ENCODE data around the gene STEAP4.

- TF ChIP-seq CTCF (IDR thresholded peaks at IDR 0.05; ENCODE audit: low read depth, low read length, missing input control) = no peak
- TF ChIP-seq YY1 (IDR thresholded peaks at IDR 0.05) = no peak
- peak; percentile 10 for TF ChIP-seq MAX (IDR thresholded peaks at IDR 0.05)
- no peak for TF ChIP-seq RAD21 (IDR thresholded peaks at IDR 0.05)
- no peak for TF ChIP-seq TAF1 (conservative IDR thresholded peaks at IDR 0.05)
- no peak for TF ChIP-seq HNF4G (IDR thresholded peaks at IDR 0.05)
- TF ChIP-seq REST (IDR thresholded peaks at IDR 0.05) = no peak
These were observed 27.8 kb downstream of the STEAP4 start for GRCh38 chr7:88278881-88279280.

All from liver (tissue), 3 donors.